Left forelimb (tissue), 1 donor: ENCODE results near the gene HSPA12A.

Experiments
- DNase-seq: peaks from one replicate; pipeline ENCODE4 v3.0.0-alpha.2; 2018; ENCODE audit warnings: low spot score

The HSPA12A gene

GRCh38 chr10:116627386-116627933 lies 114.9 kb downstream of the HSPA12A start:
- DNase-seq: no peak

GRCh38 chr10:116626815-116627214 lies 115.6 kb downstream of the HSPA12A start:
- DNase-seq: no peak

- DNase-seq: no peak
Observed at GRCh38 chr10:116625845-116626244, 116.5 kb downstream of the HSPA12A start.

GRCh38 chr10:116621934-116622655 lies 120.3 kb downstream of the HSPA12A start:
- no peak for DNase-seq

GRCh38 chr10:116621476-116621875 lies 120.9 kb downstream of the HSPA12A start:
- no peak for DNase-seq
